Sigmoid colon (tissue), 4 donors: ENCODE measurements around the gene ATF6.
"Not testable (repeated sequence)": the region's sequence is repeated elsewhere in the genome, so short reads cannot be mapped to it uniquely, and the experiment has no call there.

Source experiments
- CTCF ChIP-seq, 4 experiments: fragments of 450-650 bp in 3 of 4; fragments of 200-600 bp in 1 of 4; IDR thresholded peaks; one replicate each; pipeline ENCODE4 v1.5.1; 2016 to 2019; ENCODE audit warnings: antibody characterized with exemption in 4 of 4, mild to moderate bottlenecking in 3 of 4, moderate library complexity in 2 of 4
- EP300 ChIP-seq, 4 donors: sonication (generic); formaldehyde crosslinking; IDR thresholded peaks; one replicate each; pipeline ENCODE4 v1.6.1; 2017; ENCODE audit warnings: antibody characterized with exemption in 4 of 4
- POLR2A ChIP-seq, 2 donors: fragments of 450-650 bp; IDR thresholded peaks; one replicate each; pipeline ENCODE4 v1.6.1; 2016; ENCODE audit warnings: antibody characterized with exemption in 2 of 2, mild to moderate bottlenecking in 2 of 2, moderate library complexity in 2 of 2
- POLR2AphosphoS5 ChIP-seq, 4 donors: sonication (generic); formaldehyde crosslinking; IDR thresholded peaks; one replicate each; pipeline ENCODE4 v1.6.1; 2017; ENCODE audit warnings: antibody characterized with exemption in 4 of 4

- TF ChIP-seq CTCF, POLR2A, POLR2AphosphoS5, EP300 (IDR thresholded peaks at IDR 0.05): not testable (repeated sequence)
Observed at GRCh38 chr1:161725258-161725907, 40.7 kb upstream of the ATF6 start.
